Peyer's patch (tissue), 4 donors: ENCODE measurements around the gene ARRB1.

Experiments
- POLR2A ChIP-seq, 2 donors: fragments of 450-650 bp; IDR thresholded peaks; one replicate each; pipeline ENCODE4 v1.5.1; 2017; ENCODE audit warnings: antibody characterized with exemption in 2 of 2, mild to moderate bottlenecking in 2 of 2, moderate library complexity in 2 of 2
- TF ChIP-seq, protein P1 (sequence below), 6 experiments: fragments of 450-650 bp in 4 of 6; fragments of 200-600 bp in 2 of 6; sonication (generic) in 1 of 6; IDR thresholded peaks; one replicate each; pipeline ENCODE4 v1.5.1; 2017 to 2019; ENCODE audit warnings: antibody characterized with exemption in 6 of 6, mild to moderate bottlenecking in 3 of 6, moderate library complexity in 1 of 6

DNA sequence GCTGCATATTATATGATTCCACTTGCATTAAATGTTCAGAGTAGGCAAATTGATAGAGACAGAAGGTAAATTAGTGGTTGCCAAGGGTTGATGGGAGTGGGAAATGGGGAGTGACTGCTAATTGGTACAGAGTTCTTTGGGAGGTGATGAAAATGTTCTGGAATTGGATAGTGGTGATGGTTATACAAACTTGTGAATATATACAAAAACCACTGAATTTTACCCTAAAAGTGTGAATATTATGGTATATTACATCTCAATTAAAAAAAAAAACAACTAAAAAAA lies 52.5 kb downstream of the ARRB1 start:
- TF ChIP-seq, protein P1, sequence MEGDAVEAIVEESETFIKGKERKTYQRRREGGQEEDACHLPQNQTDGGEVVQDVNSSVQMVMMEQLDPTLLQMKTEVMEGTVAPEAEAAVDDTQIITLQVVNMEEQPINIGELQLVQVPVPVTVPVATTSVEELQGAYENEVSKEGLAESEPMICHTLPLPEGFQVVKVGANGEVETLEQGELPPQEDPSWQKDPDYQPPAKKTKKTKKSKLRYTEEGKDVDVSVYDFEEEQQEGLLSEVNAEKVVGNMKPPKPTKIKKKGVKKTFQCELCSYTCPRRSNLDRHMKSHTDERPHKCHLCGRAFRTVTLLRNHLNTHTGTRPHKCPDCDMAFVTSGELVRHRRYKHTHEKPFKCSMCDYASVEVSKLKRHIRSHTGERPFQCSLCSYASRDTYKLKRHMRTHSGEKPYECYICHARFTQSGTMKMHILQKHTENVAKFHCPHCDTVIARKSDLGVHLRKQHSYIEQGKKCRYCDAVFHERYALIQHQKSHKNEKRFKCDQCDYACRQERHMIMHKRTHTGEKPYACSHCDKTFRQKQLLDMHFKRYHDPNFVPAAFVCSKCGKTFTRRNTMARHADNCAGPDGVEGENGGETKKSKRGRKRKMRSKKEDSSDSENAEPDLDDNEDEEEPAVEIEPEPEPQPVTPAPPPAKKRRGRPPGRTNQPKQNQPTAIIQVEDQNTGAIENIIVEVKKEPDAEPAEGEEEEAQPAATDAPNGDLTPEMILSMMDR (IDR thresholded peaks at IDR 0.05), result no peak
- no peak for TF ChIP-seq POLR2A (IDR thresholded peaks at IDR 0.05)
